CD4-positive, alpha-beta memory T cell (primary cell): Measurements from ENCODE around the gene ALDOB. TPM values are rescaled to one million over a fixed set of nuclear protein-coding genes. Genes with fewer than 3 reads are reported as not detected.

Experiments used
- CTCF ChIA-PET: fragments of 350-600 bp; sonication (Branson Sonifier 250); formaldehyde crosslinking; loops from one replicate; lab custom pipeline; 2021; ENCODE audit warnings: inconsistent platforms; ENCODE audit not compliant: partially characterized antibody; lab: Charles Lee
- POLR2A ChIA-PET: fragments of 350-600 bp; sonication (Branson Sonifier 250); formaldehyde crosslinking; loops from one replicate; lab custom pipeline; 2021; ENCODE audit not compliant: partially characterized antibody; lab: Charles Lee
- DNase-seq, 5 donors: peaks; one replicate each; pipeline versions ENCODE4 v3.0.0 to v3.0.0-alpha.2; 2020 to 2022; ENCODE audit warnings: mixed read lengths in 1 of 5
- H3K27ac ChIP-seq: one replicate; pipeline ENCODE4 v1.7.0; 2013; ENCODE audit warnings: low read depth, low read length
- H3K27me3 ChIP-seq: 2 replicates; pipeline ENCODE4 v1.7.0; 2013; ENCODE audit warnings: mild to moderate bottlenecking, low read length, moderate library complexity; ENCODE audit not compliant: insufficient read depth
- H3K36me3 ChIP-seq: 2 replicates; pipeline ENCODE4 v1.7.0; 2013; ENCODE audit warnings: mild to moderate bottlenecking, low read length, moderate library complexity; ENCODE audit not compliant: insufficient read depth
- H3K4me1 ChIP-seq: 2 replicates; pipeline ENCODE4 v1.7.0; 2013; ENCODE audit warnings: mild to moderate bottlenecking, low read length, moderate library complexity; ENCODE audit not compliant: insufficient read depth
- H3K4me3 ChIP-seq, 2 donors: one replicate each; pipeline ENCODE4 v1.7.0; 2013; ENCODE audit warnings: low read length in 2 of 2, mild to moderate bottlenecking in 1 of 2
- H3K9me3 ChIP-seq, 2 donors: one replicate each; pipeline ENCODE4 v1.7.0; 2013; ENCODE audit warnings: low read length in 2 of 2, control low read depth in 1 of 2; ENCODE audit not compliant: control insufficient read depth in 1 of 2
- H3K27ac Mint-ChIP-seq, 7 donors: one replicate each; pipeline ENCODE4 v1.8.0; 2020 to 2021; ENCODE audit warnings: mixed read lengths in 7 of 7, mild to moderate bottlenecking in 6 of 7, inconsistent platforms in 3 of 7, moderate library complexity in 3 of 7
- H3K27me3 Mint-ChIP-seq, 2 donors: one replicate each; pipeline ENCODE4 v1.8.0; 2020 to 2021; ENCODE audit warnings: mixed read lengths in 2 of 2
- H3K36me3 Mint-ChIP-seq, 2 donors: one replicate each; pipeline ENCODE4 v1.8.0; 2020 to 2021; ENCODE audit warnings: mixed read lengths in 2 of 2, inconsistent platforms in 1 of 2, mild to moderate bottlenecking in 1 of 2
- H3K4me1 Mint-ChIP-seq, 4 donors: one replicate each; pipeline ENCODE4 v1.8.0; 2020 to 2021; ENCODE audit warnings: mixed read lengths in 4 of 4, mild to moderate bottlenecking in 1 of 4
- H3K4me3 Mint-ChIP-seq, 8 donors: one replicate each; pipeline ENCODE4 v1.8.0; 2020 to 2021; ENCODE audit warnings: mixed read lengths in 8 of 8, mild to moderate bottlenecking in 7 of 8, moderate library complexity in 6 of 8, inconsistent platforms in 3 of 8
- H3K9me3 Mint-ChIP-seq, 8 donors: one replicate each; pipeline ENCODE4 v1.8.0; 2020 to 2021; ENCODE audit warnings: mixed read lengths in 8 of 8, mild to moderate bottlenecking in 5 of 8, inconsistent platforms in 3 of 8, moderate library complexity in 1 of 8
- intact Hi-C: fragments of 100-400 bp; cut with micrococcal nuclease; formaldehyde crosslinking; loops from one replicate; pipeline ENCODE4 v1.15.1; 2023
- polyA plus RNA-seq, 2 donors: library from polyadenylated mRNA; unstranded; fragments of 300-500 nt; fragmentation: Illumina TruSeq; gene quantifications; one replicate each; pipeline ENCODE4 v1.2.3, GENCODE V29; 2021
- total RNA-seq, 2 experiments: library from RNA; stranded (reverse); gene quantifications; one replicate each; pipeline ENCODE4 v1.2.3, GENCODE V29; 2021

The ALDOB gene
- total and polyA plus RNA-seq, 4 experiments from 2014 or later = not detected

GRCh38 chr9:101429736-101430135 is 5.8 kb downstream of the ALDOB start:
- Histone ChIP-seq H3K9me3 (no peaks in the 10 kb centered on the region), H3K4me1 (no peaks in the 10 kb centered on the region), H3K36me3 (no peaks in the 10 kb centered on the region), H3K4me3 (no peak overlapping the region), H3K27ac (no peak overlapping the region), H3K27me3 (no peaks in the 10 kb centered on the region)
- no peaks in the 10 kb centered on the region for H3K4me1 Mint-ChIP-seq
- no peak overlapping the region for H3K4me3 Mint-ChIP-seq
- H3K9me3 Mint-ChIP-seq = peaks cover 0 to 3% (median 0%) of the 10 kb centered on the region in 8 donors
- ChIA-PET POLR2A (no interaction called here), CTCF (no interaction called here)
- peaks cover 3 to 12% of the 10 kb centered on the region in 2 donors for H3K27me3 Mint-ChIP-seq
- intact Hi-C loops = no loop called here
- no peak overlapping the region for H3K27ac Mint-ChIP-seq
- H3K36me3 Mint-ChIP-seq = no peaks in the 10 kb centered on the region
- no peak for DNase-seq

- no peaks in the 10 kb centered on the region for H3K4me1 Mint-ChIP-seq
- Histone ChIP-seq H3K27me3 (no peaks in the 10 kb centered on the region), H3K9me3 (no peaks in the 10 kb centered on the region), H3K27ac (no peak overlapping the region), H3K36me3 (no peaks in the 10 kb centered on the region), H3K4me3 (no peak overlapping the region), H3K4me1 (no peaks in the 10 kb centered on the region)
- ChIA-PET CTCF (no interaction called here), POLR2A (no interaction called here)
- H3K27me3 Mint-ChIP-seq = peaks cover 4 to 14% of the 10 kb centered on the region in 2 donors
- H3K4me3 Mint-ChIP-seq = no peak overlapping the region
- DNase-seq = no peak
- H3K9me3 Mint-ChIP-seq = peaks cover 2 to 5% (median 3%) of the 10 kb centered on the region in 8 donors
- intact Hi-C loops = no loop called here
- H3K36me3 Mint-ChIP-seq = no peaks in the 10 kb centered on the region
- no peak overlapping the region for H3K27ac Mint-ChIP-seq
These were observed 6.7 kb downstream of the ALDOB start for GRCh38 chr9:101428909-101429308.

- intact Hi-C loops = no loop called here
- ChIA-PET POLR2A (no interaction called here), CTCF (interaction anchor here (1.0 kb wide), 1 partner anchor 40 kb away, joined by 3 read pairs; no protein-coding TSS in a partner anchor)
- H3K27ac Mint-ChIP-seq = no peak overlapping the region
- peaks cover 2 to 11% (median 10%) of the 10 kb centered on the region in 8 donors for H3K9me3 Mint-ChIP-seq
- Histone ChIP-seq H3K27ac (no peak overlapping the region), H3K9me3 (no peaks in the 10 kb centered on the region), H3K27me3 (no peaks in the 10 kb centered on the region), H3K4me3 (no peak overlapping the region), H3K4me1 (no peaks in the 10 kb centered on the region), H3K36me3 (no peaks in the 10 kb centered on the region)
- peaks cover 3 to 14% of the 10 kb centered on the region in 2 donors for H3K27me3 Mint-ChIP-seq
- no peaks in the 10 kb centered on the region for H3K4me1 Mint-ChIP-seq
- H3K4me3 Mint-ChIP-seq = no peak overlapping the region
- no peak for DNase-seq
- H3K36me3 Mint-ChIP-seq = no peaks in the 10 kb centered on the region
These were observed 7.5 kb downstream of the ALDOB start for GRCh38 chr9:101427957-101428655.

GRCh38 chr9:101427358-101427757 is 8.2 kb downstream of the ALDOB start:
- intact Hi-C loops = no loop called here
- Mint-ChIP-seq H3K4me1 (no peaks in the 10 kb centered on the region), H3K9me3 (peaks cover 2 to 15% (median 11%) of the 10 kb centered on the region in 8 donors), H3K36me3 (no peaks in the 10 kb centered on the region), H3K27me3 (peaks cover 3 to 14% of the 10 kb centered on the region in 2 donors), H3K27ac (no peak overlapping the region), H3K4me3 (no peak overlapping the region)
- no peaks in the 10 kb centered on the region for H3K4me1 ChIP-seq
- no peak overlapping the region for H3K4me3 ChIP-seq
- ChIA-PET CTCF (interaction anchor here (1.0 kb wide), 1 partner anchor 39 kb away, joined by 3 read pairs; no protein-coding TSS in a partner anchor), POLR2A (no interaction called here)
- no peaks in the 10 kb centered on the region for H3K36me3 ChIP-seq
- H3K9me3 ChIP-seq = no peaks in the 10 kb centered on the region
- DNase-seq = no peak
- H3K27ac ChIP-seq = no peak overlapping the region
- H3K27me3 ChIP-seq = no peaks in the 10 kb centered on the region

GRCh38 chr9:101421653-101422065 is 13.9 kb downstream of the ALDOB start:
- peaks cover 8 to 20% of the 10 kb centered on the region in 2 donors for H3K36me3 Mint-ChIP-seq
- H3K4me1 ChIP-seq = no peaks in the 10 kb centered on the region
- H3K27me3 Mint-ChIP-seq = peaks cover 1 to 5% of the 10 kb centered on the region in 2 donors
- intact Hi-C loops = no loop called here
- no peak overlapping the region for H3K4me3 Mint-ChIP-seq
- H3K27ac ChIP-seq = no peak overlapping the region
- H3K27me3 ChIP-seq = no peaks in the 10 kb centered on the region
- POLR2A ChIA-PET = no interaction called here
- H3K36me3 ChIP-seq = no peaks in the 10 kb centered on the region
- no peak overlapping the region for H3K27ac Mint-ChIP-seq
- H3K9me3 Mint-ChIP-seq = peaks cover 5 to 61% (median 45%) of the 10 kb centered on the region in 8 donors
- peaks cover 0 to 6% of the 10 kb centered on the region in 2 donors for H3K9me3 ChIP-seq
- CTCF ChIA-PET = no interaction called here
- DNase-seq = no peak
- no peaks in the 10 kb centered on the region for H3K4me1 Mint-ChIP-seq
- no peak overlapping the region for H3K4me3 ChIP-seq

GRCh38 chr9:101419863-101420262 is 15.7 kb downstream of the ALDOB start:
- ChIA-PET POLR2A (no interaction called here), CTCF (no interaction called here)
- Mint-ChIP-seq H3K4me3 (no peak overlapping the region), H3K27me3 (peaks cover 1 to 2% of the 10 kb centered on the region in 2 donors), H3K36me3 (peaks cover 13 to 27% of the 10 kb centered on the region in 2 donors), H3K9me3 (peaks cover 5 to 70% (median 55%) of the 10 kb centered on the region in 8 donors), H3K4me1 (no peaks in the 10 kb centered on the region), H3K27ac (no peak overlapping the region)
- intact Hi-C loops = no loop called here
- Histone ChIP-seq H3K27ac (no peak overlapping the region), H3K9me3 (peaks cover 0 to 15% of the 10 kb centered on the region in 2 donors), H3K27me3 (no peaks in the 10 kb centered on the region), H3K4me3 (no peak overlapping the region), H3K4me1 (no peaks in the 10 kb centered on the region), H3K36me3 (no peaks in the 10 kb centered on the region)
- DNase-seq = no peak

GRCh38 chr9:101418518-101419430 is 16.8 kb downstream of the ALDOB start:
- Histone ChIP-seq H3K4me3 (no peak overlapping the region), H3K27me3 (no peaks in the 10 kb centered on the region), H3K9me3 (peaks cover 0 to 15% of the 10 kb centered on the region in 2 donors), H3K4me1 (no peaks in the 10 kb centered on the region), H3K27ac (no peak overlapping the region), H3K36me3 (no peaks in the 10 kb centered on the region)
- intact Hi-C loops = no loop called here
- Mint-ChIP-seq H3K4me3 (no peak overlapping the region), H3K9me3 (peaks cover 3 to 77% (median 62%) of the 10 kb centered on the region in 8 donors), H3K27me3 (no peaks in the 10 kb centered on the region), H3K36me3 (peaks cover 17 to 32% of the 10 kb centered on the region in 2 donors), H3K27ac (no peak overlapping the region), H3K4me1 (peaks cover 0 to 2% (median 0%) of the 10 kb centered on the region in 4 donors)
- no peak for DNase-seq
- ChIA-PET CTCF (no interaction called here), POLR2A (no interaction called here)
